GM19395 (cell line): ENCODE measurements around the gene SLC39A6.
"Not testable (repeated sequence)": the region's sequence is repeated elsewhere in the genome, so short reads cannot be mapped to it uniquely, and the experiment has no call there.

Experiments
- ATAC-seq: cut with Tn5 transposase; IDR thresholded peaks from one replicate; pipeline ENCODE4 v1.9.1; 2021; ENCODE audit warnings: mild to moderate bottlenecking, moderate library complexity; ENCODE audit not compliant: unreplicated experiment

The SLC39A6 gene

DNA sequence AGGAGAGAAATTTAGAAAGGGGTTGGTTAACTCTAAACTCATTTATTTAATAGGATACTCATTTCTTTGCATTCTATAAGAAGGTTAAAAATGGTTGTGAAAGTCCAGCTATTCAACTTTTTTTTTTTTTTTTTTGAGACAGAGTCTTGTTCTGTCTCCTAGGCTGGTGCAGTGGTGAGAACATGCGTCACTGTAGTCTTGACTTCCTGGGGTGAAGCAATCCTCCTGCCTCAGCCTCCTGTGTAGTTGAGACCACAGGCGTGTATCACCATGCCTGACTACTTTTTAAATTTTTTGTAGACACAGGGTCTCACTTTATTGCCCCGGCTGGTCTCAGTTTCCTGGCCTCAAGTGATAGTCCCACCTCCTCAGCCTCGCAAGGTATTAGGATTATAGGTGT, 12.4 kb upstream of the SLC39A6 start:
- no peak for ATAC-seq

- no peak for ATAC-seq
Measured at GRCh38 chr18:36139245-36139644, 10.1 kb upstream of the SLC39A6 start.

GRCh38 chr18:36135264-36135663, 6.1 kb upstream of the SLC39A6 start:
- no peak for ATAC-seq

DNA sequence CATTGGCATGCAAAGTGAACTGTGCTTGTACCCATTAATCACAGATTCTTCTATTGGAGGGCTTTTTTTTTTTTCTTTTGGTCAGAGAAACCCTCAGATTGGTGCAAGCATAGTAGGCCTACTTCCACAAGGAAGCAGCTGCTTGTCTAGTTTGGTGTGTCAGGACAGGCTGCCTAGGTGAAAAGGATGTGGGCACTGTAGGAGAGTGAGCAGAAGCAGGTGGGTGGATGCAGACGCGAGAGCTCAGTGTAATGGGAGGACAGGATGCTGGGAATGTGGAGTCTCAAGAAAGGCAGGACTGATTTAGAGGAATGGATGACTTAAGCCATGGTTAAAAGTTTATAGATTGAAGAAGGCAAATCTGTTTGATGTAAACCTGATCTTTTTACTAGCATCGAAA, 3.6 kb upstream of the SLC39A6 start:
- ATAC-seq: no peak

DNA sequence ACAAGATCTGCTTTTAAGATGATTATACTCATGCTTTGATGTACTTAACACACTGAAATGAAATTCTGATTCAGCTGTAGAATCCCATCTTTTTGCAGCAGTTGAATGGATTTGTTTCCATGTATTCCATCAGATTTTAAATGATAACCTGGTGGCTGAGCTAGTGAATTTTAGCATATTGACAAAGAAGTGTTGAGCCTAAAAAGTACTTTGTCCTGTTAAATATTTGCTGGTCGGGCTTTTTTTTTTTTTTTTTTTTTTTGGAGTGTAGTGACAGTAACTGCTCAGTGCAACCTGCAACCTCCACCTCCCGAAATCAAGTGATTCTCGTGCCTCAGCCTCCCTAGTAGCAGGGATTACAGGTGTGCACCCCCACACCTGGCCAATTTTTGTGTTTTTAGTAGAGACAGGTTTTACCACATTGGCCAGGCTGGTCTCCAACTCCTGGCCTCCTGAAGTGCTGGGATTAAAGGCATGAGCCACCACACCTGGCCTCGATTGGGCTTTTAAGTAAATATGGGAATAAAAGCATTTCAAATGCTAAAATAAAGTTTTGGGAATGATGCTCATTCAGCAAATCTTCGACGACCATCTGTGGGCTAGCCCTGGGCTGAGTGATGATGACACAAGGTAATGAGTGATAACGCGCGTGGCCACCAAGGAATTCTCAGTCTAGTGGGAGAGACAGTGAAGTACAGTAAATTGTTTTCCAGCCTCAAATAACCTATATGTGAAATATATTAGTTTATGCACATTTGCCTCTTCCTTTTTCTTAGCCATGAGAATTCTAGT, 2.7 kb upstream of the SLC39A6 start:
- no peak for ATAC-seq

GRCh38 chr18:36130883-36131653, 1.9 kb upstream of the SLC39A6 start:
- ATAC-seq: no peak

DNA sequence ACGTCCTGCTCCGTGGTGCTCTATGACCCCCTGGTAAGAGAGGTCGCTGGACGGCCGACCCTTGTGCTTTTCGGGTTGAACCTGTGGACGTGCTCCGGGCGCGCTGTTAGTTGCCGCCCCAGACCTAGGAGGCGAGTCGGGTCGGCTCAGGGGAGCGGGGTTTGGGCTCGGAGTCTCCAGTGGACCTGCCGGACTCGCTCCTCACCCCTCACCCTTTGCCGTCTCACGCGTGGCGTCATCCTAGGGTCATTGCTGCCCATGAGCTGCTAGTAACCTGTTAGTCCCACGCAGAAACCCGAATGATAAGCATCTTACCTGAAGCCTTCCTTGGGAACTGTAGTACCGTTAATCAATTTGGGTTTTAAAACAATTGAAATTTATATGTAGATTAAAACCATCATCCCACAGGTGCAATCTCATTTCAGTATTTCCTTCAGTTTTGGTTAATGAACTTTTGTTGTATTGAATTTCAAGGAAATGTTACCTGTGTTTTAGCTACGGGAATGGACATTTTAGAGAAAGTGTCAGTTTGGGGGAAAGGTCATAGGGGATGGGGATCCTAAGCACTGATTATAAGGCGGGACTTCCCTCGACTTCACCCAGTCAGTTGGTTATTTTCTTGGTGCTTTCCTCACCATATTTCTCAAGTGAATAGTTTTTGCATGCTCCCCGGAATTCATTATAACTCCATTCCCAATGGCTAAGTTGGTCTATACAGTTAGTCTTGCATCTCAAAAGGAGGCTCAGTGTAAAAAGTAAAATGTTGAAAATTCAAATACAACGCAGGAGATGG, 1.1 kb upstream of the SLC39A6 start:
- peak; percentile 36 for ATAC-seq

DNA sequence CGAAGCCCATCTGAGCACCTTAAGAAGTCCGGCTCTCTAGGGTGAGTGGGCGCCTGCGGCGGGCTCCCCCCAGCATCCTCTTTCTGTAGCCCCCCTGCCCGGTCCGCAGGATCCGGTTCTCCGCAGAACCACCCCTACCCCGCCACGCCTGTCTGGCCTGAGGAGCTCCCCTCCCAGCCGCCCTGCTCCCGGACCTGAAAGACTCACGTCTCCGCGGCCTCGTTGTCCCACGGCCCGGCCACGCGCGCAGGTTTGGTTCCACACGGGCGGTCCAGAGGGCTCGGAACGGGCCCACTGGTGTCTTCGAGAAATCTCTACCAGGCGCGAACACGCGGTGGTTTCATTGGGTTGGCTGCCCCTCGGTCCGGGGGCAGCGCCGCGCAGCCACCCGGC, 237 bp downstream of the SLC39A6 start:
- peak; percentile 16 for ATAC-seq

DNA sequence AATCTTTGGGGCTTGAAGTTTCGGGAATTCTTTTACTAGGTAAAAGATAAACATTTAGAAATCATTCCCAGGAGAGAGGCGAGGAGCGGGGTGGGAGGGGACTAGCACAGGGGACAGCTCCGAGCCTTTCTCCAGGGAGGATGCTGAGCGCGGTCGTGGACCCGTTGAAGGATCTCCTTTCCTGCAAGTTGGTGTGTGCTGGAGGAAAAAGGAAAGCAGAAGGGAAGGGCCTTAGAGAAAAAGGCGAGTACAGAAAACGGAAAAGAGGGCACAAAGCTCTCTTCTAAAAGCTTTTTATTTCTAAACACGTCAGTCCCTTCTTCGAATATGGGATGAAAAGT, 640 bp downstream of the SLC39A6 start:
- ATAC-seq: no peak

DNA sequence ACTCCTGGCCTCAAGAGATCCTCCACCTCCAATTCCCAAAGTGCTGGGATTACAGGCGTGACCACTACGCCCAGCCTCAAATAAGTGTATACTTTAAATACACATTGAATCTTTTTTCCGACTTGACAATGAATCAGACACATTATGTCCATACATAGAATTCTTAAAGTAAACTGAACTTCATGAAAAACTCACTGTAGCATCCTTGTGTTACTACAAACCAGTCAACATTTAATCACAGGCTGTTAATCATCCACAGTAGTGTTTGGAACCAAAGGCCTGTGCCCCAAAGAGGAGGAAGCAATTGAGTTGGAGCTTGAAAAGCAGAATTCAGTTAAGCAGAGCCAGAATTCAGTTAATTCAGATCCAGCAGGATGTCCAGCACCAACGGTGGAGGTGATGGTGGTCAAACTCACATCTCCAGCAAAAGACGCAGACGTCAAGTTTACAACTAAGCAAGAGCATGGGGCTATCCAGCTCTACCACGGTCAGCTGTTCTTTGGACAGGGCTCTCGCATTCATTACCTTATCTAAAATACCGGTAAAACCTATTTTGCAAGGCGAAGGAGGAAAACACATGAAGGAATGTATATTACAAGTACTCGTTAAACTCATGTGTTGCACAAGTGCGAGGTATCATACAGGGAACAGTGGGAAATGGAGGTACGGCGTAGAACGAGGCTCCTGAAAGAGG, 1.2 kb downstream of the SLC39A6 start:
- ATAC-seq: no peak

GRCh38 chr18:36126668-36127067, 2.5 kb downstream of the SLC39A6 start:
- ATAC-seq: no peak

DNA sequence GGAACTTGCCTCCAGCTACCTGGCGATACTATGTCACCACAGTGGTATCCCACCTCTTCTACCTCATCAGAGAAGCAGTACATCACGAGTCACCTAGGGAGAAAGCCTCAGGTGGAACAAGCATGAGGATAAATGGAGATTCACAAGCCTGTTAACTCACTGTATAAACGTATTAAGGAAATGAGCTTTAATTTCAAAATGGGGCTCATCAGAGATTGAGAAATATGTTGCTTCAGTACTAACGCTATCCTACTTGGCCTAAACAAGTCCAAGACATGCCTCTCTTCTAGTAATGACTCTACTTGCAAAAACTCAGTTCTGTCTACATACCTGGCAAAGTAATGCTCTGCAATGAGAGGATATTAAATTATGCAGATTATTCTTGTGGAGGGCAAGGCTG, 4.3 kb downstream of the SLC39A6 start:
- ATAC-seq: no peak

DNA sequence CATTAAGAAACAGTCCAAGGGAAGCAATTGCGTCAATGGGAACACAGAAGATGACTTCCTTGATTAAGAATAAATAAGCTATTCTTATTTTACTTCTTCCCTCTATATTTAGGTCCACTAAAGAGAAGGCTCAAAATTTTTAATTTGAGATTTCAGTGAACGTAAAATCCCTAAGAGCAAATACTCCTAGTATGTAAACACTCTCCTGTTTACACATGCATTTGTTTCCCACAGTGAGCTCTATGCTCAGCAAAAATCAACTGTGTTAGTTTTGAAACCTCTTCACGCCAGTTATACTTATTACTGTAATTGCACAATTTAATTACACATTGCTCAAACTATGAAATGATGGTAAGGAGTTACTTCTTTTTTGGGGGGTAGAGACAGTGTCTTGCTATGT, 8.8 kb downstream of the SLC39A6 start:
- ATAC-seq: no peak

GRCh38 chr18:36116771-36117170, 12.4 kb downstream of the SLC39A6 start:
- ATAC-seq: not testable (repeated sequence)

DNA sequence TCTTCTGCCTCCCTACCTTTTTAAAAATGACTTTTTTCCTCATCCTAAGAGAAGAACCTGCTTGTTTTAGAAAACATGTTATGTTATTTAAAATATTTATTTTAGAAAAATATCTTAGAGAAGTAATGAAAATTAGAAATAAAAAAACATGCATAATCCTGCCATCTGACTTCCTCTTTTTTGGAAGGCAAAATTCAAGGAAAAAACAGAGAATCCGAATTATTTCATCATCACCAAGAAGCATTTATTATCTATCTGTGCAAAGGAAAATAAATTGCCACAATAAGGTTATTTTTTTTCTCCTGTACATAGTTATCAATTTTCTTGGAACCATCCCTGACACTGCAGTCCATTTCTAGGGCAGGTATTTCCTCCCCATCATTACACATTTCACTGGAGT, 14.4 kb downstream of the SLC39A6 start:
- no peak for ATAC-seq

GRCh38 chr18:36114251-36114650, 14.9 kb downstream of the SLC39A6 start:
- no peak for ATAC-seq

DNA sequence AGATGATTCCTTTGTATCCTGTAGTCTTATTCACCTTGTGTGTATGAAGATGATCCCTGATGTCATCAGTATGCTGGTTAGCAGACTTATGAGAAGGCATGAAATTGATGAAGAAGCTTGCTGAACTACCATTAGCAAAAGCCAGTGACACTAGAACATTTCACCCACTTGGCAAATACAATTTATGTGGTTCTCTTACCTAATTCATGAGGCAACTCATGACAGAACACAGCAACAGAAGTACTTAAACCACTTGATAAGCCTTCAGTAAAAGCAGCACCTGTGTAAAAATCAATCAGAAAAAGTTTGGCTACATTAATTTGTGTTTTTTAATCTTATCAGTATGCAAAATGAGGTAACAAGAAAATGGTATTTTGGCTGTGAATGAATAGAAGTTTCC, 16.8 kb downstream of the SLC39A6 start:
- no peak for ATAC-seq

DNA sequence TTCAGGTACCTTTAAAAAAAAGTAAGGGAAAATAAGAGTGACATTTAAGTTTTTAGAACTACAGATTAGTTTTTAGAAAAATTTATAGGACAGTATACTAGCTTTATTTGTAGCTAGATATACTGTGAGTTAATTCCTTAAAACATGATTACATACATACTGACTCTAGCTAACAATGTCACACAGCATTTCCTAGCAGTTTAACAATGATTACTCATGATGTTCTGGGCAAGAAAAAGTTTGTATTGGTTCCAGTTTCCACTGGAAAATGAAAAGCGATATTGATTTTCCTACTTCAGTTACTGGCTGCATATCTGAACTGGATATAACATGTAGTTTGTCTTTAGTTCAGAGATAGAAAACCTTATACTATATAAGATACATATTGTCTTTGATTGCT, 19.4 kb downstream of the SLC39A6 start:
- ATAC-seq: no peak

GRCh38 chr18:36108601-36109000, 20.5 kb downstream of the SLC39A6 start:
- ATAC-seq: no peak

DNA sequence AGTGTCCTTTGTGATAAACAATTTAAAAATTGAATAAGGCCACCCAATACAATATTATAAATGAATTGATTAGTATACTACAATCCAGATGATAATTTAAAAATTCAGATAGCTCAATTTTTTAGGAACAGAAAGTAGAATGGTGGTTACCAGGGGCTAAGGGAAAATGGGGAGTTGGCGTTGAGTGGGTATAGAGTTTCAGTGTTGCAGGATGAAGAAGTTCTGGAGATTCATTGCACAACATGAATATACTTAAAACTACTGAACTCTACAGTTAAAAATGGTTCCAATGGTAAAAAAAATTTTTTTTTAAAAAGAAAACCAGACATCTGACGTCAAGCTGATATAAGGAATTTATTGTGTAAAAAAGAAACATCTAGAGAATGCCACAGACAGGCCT, 20.9 kb downstream of the SLC39A6 start:
- ATAC-seq: no peak

- ATAC-seq: no peak
Measured at GRCh38 chr18:36107477-36107876, 21.7 kb downstream of the SLC39A6 start.
